ENCODE data around the gene KCNK10. TPM values are rescaled to one million over a fixed set of nuclear protein-coding genes. Genes with fewer than 3 reads are reported as not detected.

Gene KCNK10
- total and polyA plus RNA-seq, 11 donors: 0.07 to 0.31 (median 0.20) TPM; not detected in 7

GRCh38 chr14:88196116-88196890, 126.8 kb downstream of the KCNK10 start:
- intact Hi-C loops (cut with DNase I): loop anchor here in 3 of 10 donors (10.0 kb wide), 2 partner anchors 168 to 188 kb away; partner anchors contain the start of gene SPATA7 (in 2 of the 3)

DNA sequence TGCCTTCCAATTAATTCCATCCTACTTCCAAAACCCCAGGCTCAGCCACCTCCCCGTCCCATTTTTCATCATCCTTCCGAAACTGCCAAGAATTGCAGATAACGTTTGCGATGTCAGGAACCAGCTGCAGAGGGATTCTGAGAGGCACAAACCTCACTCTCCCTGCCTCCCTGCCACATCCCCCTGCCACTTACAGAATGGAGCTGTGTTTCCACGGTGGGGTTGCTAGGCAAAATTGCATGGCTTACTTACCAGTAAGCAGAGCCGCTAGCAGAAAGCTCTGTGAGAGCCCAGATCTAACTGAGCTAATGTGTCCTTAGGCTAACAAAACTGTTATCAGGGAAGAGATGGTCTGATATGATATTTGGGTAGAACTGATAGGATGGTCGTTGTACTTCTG, 127.4 kb downstream of the KCNK10 start:
- peaks cover 0 to 51% (median 25%) of the 10 kb centered on the region in 9 donors for H3K27me3 ChIP-seq
- no peak overlapping the region for H3K27ac ChIP-seq
- no peaks in the 10 kb centered on the region for H3K9me3 ChIP-seq
- intact Hi-C loops (cut with DNase I): loop anchor here in 3 of 10 donors (10.0 kb wide), 2 partner anchors 169 to 189 kb away; partner anchors contain the start of gene SPATA7 (in 2 of the 3)
- no peaks in the 10 kb centered on the region for H3K4me1 ChIP-seq
- WGBS, 4 donors: 19 to 29% (median 24%) methylated on average over 7 of the region's 7 CpGs
- DNase-seq (no peak), ATAC-seq (no peak)
- no peaks in the 10 kb centered on the region for H3K36me3 ChIP-seq
- TF ChIP-seq POLR2A (IDR thresholded peaks at IDR 0.05): no peak
- TF ChIP-seq, protein P1, sequence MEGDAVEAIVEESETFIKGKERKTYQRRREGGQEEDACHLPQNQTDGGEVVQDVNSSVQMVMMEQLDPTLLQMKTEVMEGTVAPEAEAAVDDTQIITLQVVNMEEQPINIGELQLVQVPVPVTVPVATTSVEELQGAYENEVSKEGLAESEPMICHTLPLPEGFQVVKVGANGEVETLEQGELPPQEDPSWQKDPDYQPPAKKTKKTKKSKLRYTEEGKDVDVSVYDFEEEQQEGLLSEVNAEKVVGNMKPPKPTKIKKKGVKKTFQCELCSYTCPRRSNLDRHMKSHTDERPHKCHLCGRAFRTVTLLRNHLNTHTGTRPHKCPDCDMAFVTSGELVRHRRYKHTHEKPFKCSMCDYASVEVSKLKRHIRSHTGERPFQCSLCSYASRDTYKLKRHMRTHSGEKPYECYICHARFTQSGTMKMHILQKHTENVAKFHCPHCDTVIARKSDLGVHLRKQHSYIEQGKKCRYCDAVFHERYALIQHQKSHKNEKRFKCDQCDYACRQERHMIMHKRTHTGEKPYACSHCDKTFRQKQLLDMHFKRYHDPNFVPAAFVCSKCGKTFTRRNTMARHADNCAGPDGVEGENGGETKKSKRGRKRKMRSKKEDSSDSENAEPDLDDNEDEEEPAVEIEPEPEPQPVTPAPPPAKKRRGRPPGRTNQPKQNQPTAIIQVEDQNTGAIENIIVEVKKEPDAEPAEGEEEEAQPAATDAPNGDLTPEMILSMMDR (IDR thresholded peaks at IDR 0.05): no peak
- H3K4me3 ChIP-seq: no peak overlapping the region

More at GRCh38 chr14:88196116-88196890, 126.8 kb downstream of the KCNK10 start:
- H3K27ac ChIP-seq: no peak overlapping the region
- no peaks in the 10 kb centered on the region for H3K4me1 ChIP-seq
- no peaks in the 10 kb centered on the region for H3K36me3 ChIP-seq
- H3K9me3 ChIP-seq: no peaks in the 10 kb centered on the region
- 73 to 81% (median 78%) methylated on average over 7 of the region's 7 CpGs for WGBS, 4 donors
- ATAC-seq (no peak), DNase-seq (no peak)
- H3K27me3 ChIP-seq: peaks cover 0 to 51% (median 25%) of the 10 kb centered on the region in 9 donors
- no peak overlapping the region for H3K4me3 ChIP-seq
- TF ChIP-seq, protein P1 (IDR thresholded peaks at IDR 0.05): no peak
- TF ChIP-seq POLR2A (IDR thresholded peaks at IDR 0.05): no peak

- intact Hi-C loops (cut with DNase I): loop anchor here in 5 of 10 donors (5.0 to 10.0 kb wide), 4 partner anchors 170 to 193 kb away; partner anchors contain the start of gene SPATA7 (in 3 of the 5)
- H3K4me3 ChIP-seq: no peak overlapping the region
- H3K9me3 ChIP-seq: no peaks in the 10 kb centered on the region
- no peak overlapping the region for H3K27ac ChIP-seq
- H3K27me3 ChIP-seq: peaks cover 0 to 51% (median 25%) of the 10 kb centered on the region in 9 donors
- no peak for TF ChIP-seq POLR2A (IDR thresholded peaks at IDR 0.05)
- TF ChIP-seq, protein P1 (IDR thresholded peaks at IDR 0.05): no peak
- H3K4me1 ChIP-seq: peaks cover 0 to 4% (median 0%) of the 10 kb centered on the region in 12 donors
- no peak for DNase-seq
- H3K36me3 ChIP-seq: no peaks in the 10 kb centered on the region
- no peak for ATAC-seq
- 52 to 60% (median 59%) methylated on average over 8 of the region's 8 CpGs for WGBS, 4 donors
These were observed 128.5 kb downstream of the KCNK10 start for GRCh38 chr14:88194531-88194930.

DNA sequence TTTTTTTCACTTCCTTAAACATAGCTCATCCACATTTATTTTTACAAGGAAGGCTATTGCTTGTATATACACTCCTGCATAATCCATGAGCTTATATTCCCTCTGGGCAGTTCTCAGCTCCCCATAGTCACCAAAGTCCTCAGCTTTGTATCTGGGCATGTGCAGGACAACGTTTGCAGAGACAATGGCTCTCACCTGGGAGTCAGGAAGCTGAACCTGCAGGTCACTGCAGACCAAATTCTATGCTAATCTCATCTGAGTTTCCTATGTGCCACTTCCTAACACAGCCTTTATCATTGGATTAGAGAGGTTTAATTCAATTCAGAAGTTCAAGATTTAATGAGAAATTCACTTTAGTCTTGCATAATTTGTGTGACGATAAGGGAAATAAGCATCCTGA, 131.5 kb downstream of the KCNK10 start:
- Histone ChIP-seq H3K4me3 (no peak overlapping the region), H3K9me3 (no peaks in the 10 kb centered on the region), H3K36me3 (no peaks in the 10 kb centered on the region), H3K4me1 (peaks cover 0 to 9% (median 4%) of the 10 kb centered on the region in 12 donors), H3K27ac (no peak overlapping the region), H3K27me3 (peaks cover 0 to 42% (median 25%) of the 10 kb centered on the region in 9 donors)
- DNase-seq: no peak
- TF ChIP-seq, protein P1 (IDR thresholded peaks at IDR 0.05): no peak
- TF ChIP-seq POLR2A (IDR thresholded peaks at IDR 0.05): no peak
- WGBS, 4 donors: 38 to 57% (median 51%) methylated on average over 2 of the region's 2 CpGs
- intact Hi-C loops (cut with DNase I): loop anchor here in 6 of 10 donors (2.0 to 10.0 kb wide), 5 partner anchors 173 to 196 kb away; partner anchors contain the start of gene SPATA7 (in 3 of the 6)
- ATAC-seq: no peak
